ENCODE data around the gene PLA2G4A. TPM values are rescaled to one million over a fixed set of nuclear protein-coding genes. Genes with fewer than 3 reads are reported as not detected.

PLA2G4A gene
- polyA plus RNA-seq, 1 of the 3 experiments (the other 2 are of a cell fraction), result 0.26 TPM

- TF ChIP-seq GABPA (IDR thresholded peaks at IDR 0.05; ENCODE audit: low read depth) (no peak), USF1 (IDR thresholded peaks at IDR 0.05; ENCODE audit: borderline replicate concordance, low read depth) (no peak), IRF3 (IDR thresholded peaks at IDR 0.05; ENCODE audit: low read depth, low read length) (no peak), REST (IDR thresholded peaks at IDR 0.05; ENCODE audit: low read depth, low read length) (no peak), MEF2A (IDR thresholded peaks at IDR 0.05; ENCODE audit: borderline replicate concordance, low read depth) (no peak), EZH2phosphoT487 (IDR thresholded peaks at IDR 0.05; ENCODE audit: borderline replicate concordance, low read depth) (no peak), RCOR1 (IDR thresholded peaks at IDR 0.05; ENCODE audit: low read length) (no peak), CHD2 (IDR thresholded peaks at IDR 0.05; ENCODE audit: low read length, partially characterized antibody) (no peak), USF2 (IDR thresholded peaks at IDR 0.05; ENCODE audit: borderline replicate concordance, low read depth, low read length) (no peak), FOXM1 (IDR thresholded peaks at IDR 0.05; ENCODE audit: low read depth) (no peak), ZBTB33 (IDR thresholded peaks at IDR 0.05; ENCODE audit: borderline replicate concordance, low read depth) (no peak), PBX3 (IDR thresholded peaks at IDR 0.05) (no peak), ELF1 (IDR thresholded peaks at IDR 0.05) (no peak), JUND (IDR thresholded peaks at IDR 0.05) (no peak), GATA2 (CRISPR knock-in tag; IDR thresholded peaks at IDR 0.05) (no peak), YY1 (IDR thresholded peaks at IDR 0.05; ENCODE audit: low read depth) (no peak), POLR2AphosphoS5 (IDR thresholded peaks at IDR 0.05; ENCODE audit: low read depth, low read length) (no peak), MAX (IDR thresholded peaks at IDR 0.05; ENCODE audit: low read depth) (no peak), RAD21 (IDR thresholded peaks at IDR 0.05; ENCODE audit: low read length) (no peak), RXRA (IDR thresholded peaks at IDR 0.05; ENCODE audit: borderline replicate concordance, low read depth) (no peak)
- ChIA-PET POLR2A (no interaction called here), CTCF (no interaction called here)
- Histone ChIP-seq H3K79me2 (ENCODE audit: insufficient read depth) (no peaks in the 10 kb centered on the region), H3F3A (replicated peaks; ENCODE audit: insufficient read depth) (no peaks in the 10 kb centered on the region), H4K20me1 (ENCODE audit: insufficient read depth) (no peaks in the 10 kb centered on the region), H3K4me1 (ENCODE audit: control insufficient read depth in 1 of 2, insufficient read depth in 2 of 2, low read depth in 1 of 2, low read length in 1 of 2) (no peaks in the 10 kb centered on the region; a peak in 1 of 4 replicates), H3K9me3 (no peaks in the 10 kb centered on the region), H2AFZ (ENCODE audit: low read depth) (no peak overlapping the region), H3K9ac (no peak overlapping the region), H3K27me3 (ENCODE audit: insufficient read depth) (no peaks in the 10 kb centered on the region), H3K4me3 (ENCODE audit: low read depth in 2 of 2, low read length in 1 of 2) (no peak overlapping the region), H3K4me2 (no peak overlapping the region), H3K27ac (ENCODE audit: low read depth in 2 of 2, low read length in 1 of 2) (no peak overlapping the region), H3K9me2 (no peaks in the 10 kb centered on the region), H3K36me3 (replicated peaks in 1 of 2; ENCODE audit: control insufficient read depth in 1 of 2, insufficient read depth in 2 of 2, low read length in 1 of 2) (no peaks in the 10 kb centered on the region)
- WGBS (ENCODE audit: low lambda C conversion rate), result 19% methylated on average over 1 of the region's 1 CpG
- no peak for DNase-seq
These were observed 43.0 kb downstream of the PLA2G4A start for GRCh38 chr1:186871784-186872183.
